ENCODE measurements around the gene RTN1. TPM values are rescaled to one million over a fixed set of nuclear protein-coding genes. Genes with fewer than 3 reads are reported as not detected.

The RTN1 gene
- total RNA-seq, 2 experiments from 2014 or later, result not detected

DNA sequence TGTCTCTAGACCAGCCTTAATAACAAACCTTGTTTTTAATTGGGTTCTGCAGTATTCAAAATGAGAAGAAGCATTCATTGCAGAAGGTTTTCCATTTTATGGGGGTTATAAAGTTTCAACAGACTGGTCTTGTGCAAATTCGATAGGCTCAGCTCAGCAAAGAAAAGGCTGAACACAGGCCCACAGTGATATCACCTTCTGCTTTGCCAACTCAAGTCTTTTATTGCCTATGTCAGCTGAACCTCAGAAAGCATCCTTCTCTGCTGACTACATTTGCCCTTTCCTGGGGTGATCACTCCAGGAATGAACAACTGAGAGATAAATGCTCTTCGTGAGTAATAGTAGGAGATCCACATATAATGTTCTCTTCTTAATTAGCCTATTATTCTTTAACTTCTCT lies 159.5 kb downstream of the RTN1 start:
- Histone ChIP-seq H3K79me2 (ENCODE audit: insufficient read depth, low read depth, low read length) (no peaks in the 10 kb centered on the region), H4K20me1 (ENCODE audit: insufficient read depth, low read length) (no peaks in the 10 kb centered on the region), H3K27ac (ENCODE audit: low read depth, low read length, poor library complexity, severe bottlenecking) (no peak overlapping the region), H3K4me2 (ENCODE audit: low read length) (no peak overlapping the region), H3K9me3 (ENCODE audit: low read length) (no peaks in the 10 kb centered on the region), H3K4me1 (ENCODE audit: insufficient read depth, low read length, poor library complexity, severe bottlenecking) (no peaks in the 10 kb centered on the region), H3K9me2 (ENCODE audit: insufficient read depth, low read length) (no peaks in the 10 kb centered on the region), H3K4me3 (ENCODE audit: low read depth, low read length, poor library complexity, severe bottlenecking) (no peak overlapping the region), H2AFZ (ENCODE audit: low read length) (no peak overlapping the region), H3K36me3 (ENCODE audit: insufficient read depth, low read length) (no peaks in the 10 kb centered on the region)
- no TSS peak for BruUV-seq (replicated peaks)
- DNase-seq (ENCODE audit: low spot score), result no peak
- POLR2A ChIA-PET, result no interaction called here
- intact Hi-C loops (cut with micrococcal nuclease; ENCODE audit: unreplicated experiment), result no loop called here
- TF ChIP-seq, protein P1, sequence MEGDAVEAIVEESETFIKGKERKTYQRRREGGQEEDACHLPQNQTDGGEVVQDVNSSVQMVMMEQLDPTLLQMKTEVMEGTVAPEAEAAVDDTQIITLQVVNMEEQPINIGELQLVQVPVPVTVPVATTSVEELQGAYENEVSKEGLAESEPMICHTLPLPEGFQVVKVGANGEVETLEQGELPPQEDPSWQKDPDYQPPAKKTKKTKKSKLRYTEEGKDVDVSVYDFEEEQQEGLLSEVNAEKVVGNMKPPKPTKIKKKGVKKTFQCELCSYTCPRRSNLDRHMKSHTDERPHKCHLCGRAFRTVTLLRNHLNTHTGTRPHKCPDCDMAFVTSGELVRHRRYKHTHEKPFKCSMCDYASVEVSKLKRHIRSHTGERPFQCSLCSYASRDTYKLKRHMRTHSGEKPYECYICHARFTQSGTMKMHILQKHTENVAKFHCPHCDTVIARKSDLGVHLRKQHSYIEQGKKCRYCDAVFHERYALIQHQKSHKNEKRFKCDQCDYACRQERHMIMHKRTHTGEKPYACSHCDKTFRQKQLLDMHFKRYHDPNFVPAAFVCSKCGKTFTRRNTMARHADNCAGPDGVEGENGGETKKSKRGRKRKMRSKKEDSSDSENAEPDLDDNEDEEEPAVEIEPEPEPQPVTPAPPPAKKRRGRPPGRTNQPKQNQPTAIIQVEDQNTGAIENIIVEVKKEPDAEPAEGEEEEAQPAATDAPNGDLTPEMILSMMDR (conservative IDR thresholded peaks at IDR 0.05; ENCODE audit: low read length), result no peak
- no peak for TF ChIP-seq EZH2phosphoT487 (IDR thresholded peaks at IDR 0.05; ENCODE audit: borderline replicate concordance, low read depth, low read length)
- CTCF ChIA-PET (ENCODE audit: unreplicated experiment), result no interaction called here

DNA sequence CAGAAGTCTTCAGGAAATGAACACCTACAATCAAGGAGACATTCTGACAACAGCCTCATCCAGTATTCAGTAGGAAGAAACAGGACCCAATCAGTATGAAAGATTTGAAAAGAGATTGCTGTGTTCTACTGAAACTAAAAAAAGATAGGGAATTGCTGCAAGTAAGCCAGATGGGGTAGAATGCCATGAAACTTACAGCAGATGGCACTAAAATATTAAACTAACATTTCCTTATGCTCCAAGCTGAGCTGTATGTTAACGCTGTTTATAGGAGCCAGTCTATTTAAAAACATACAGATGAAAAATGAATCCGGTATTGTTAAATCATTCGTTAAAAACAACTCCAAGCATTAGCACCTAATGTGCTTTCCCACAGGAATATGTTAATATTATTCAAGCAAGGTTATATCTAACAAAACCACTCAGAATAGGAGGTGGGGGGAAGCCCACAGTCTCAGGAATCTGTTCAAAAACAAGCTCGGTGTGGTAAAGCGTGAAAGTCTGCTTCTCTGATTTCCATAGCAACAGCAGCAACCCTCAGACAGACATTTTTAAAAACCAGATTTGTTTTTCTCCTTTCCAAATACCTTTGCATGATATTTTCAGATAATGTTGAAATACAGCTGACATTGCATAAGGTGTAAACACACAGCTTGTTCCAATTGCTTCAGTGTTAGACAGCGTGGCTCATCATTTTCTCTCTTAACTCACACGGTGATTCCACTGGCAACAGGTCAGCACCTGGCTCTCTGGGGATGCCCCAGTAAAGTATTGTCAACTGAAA lies 162.6 kb downstream of the RTN1 start:
- H3K27ac ChIP-seq (ENCODE audit: low read depth, low read length, poor library complexity, severe bottlenecking), result no peak overlapping the region
- no peaks in the 10 kb centered on the region for H3K4me1 ChIP-seq (ENCODE audit: insufficient read depth, low read length, poor library complexity, severe bottlenecking)
- no peak for TF ChIP-seq EZH2phosphoT487 (IDR thresholded peaks at IDR 0.05; ENCODE audit: borderline replicate concordance, low read depth, low read length)
- TF ChIP-seq, protein P1 (conservative IDR thresholded peaks at IDR 0.05; ENCODE audit: low read length), result no peak
- no peak overlapping the region for H3K4me2 ChIP-seq (ENCODE audit: low read length)
- no TSS peak for BruUV-seq (replicated peaks)
- H3K79me2 ChIP-seq (ENCODE audit: insufficient read depth, low read depth, low read length), result no peaks in the 10 kb centered on the region
- no peak for DNase-seq (ENCODE audit: low spot score)
- no peaks in the 10 kb centered on the region for H3K9me3 ChIP-seq (ENCODE audit: low read length)
- H3K9me2 ChIP-seq (ENCODE audit: insufficient read depth, low read length), result no peaks in the 10 kb centered on the region
- POLR2A ChIA-PET, result no interaction called here
- CTCF ChIA-PET (ENCODE audit: unreplicated experiment), result no interaction called here
- H3K4me3 ChIP-seq (ENCODE audit: low read depth, low read length, poor library complexity, severe bottlenecking), result no peak overlapping the region
- H2AFZ ChIP-seq (ENCODE audit: low read length), result no peak overlapping the region
- no peaks in the 10 kb centered on the region for H4K20me1 ChIP-seq (ENCODE audit: insufficient read depth, low read length)
- intact Hi-C loops (cut with micrococcal nuclease; ENCODE audit: unreplicated experiment), result no loop called here
- no peaks in the 10 kb centered on the region for H3K36me3 ChIP-seq (ENCODE audit: insufficient read depth, low read length)

DNA sequence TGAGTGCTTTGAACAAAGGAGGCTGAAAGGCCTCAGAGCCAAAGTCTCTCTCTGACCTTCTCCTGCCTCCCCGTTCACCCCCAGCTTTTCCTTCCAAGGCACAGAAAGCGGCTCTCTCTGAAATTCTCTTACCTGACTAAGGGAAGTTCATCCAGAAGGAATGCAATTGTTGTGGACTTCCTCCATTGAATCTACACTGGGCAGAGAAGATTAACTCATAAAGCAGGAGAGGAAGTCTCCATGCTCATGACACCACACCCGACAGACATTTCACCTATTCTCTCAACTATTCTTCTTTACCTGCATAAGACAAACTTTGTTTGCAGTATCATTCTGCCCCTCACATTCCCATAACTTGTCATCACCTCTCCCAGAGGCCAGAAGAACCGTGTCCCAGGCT lies 164.7 kb downstream of the RTN1 start:
- ChIA-PET CTCF (ENCODE audit: unreplicated experiment) (no interaction called here), POLR2A (no interaction called here)
- H3K79me2 ChIP-seq (ENCODE audit: insufficient read depth, low read depth, low read length), result no peaks in the 10 kb centered on the region
- no peaks in the 10 kb centered on the region for H3K4me1 ChIP-seq (ENCODE audit: insufficient read depth, low read length, poor library complexity, severe bottlenecking)
- intact Hi-C loops (cut with micrococcal nuclease; ENCODE audit: unreplicated experiment), result no loop called here
- TF ChIP-seq EZH2phosphoT487 (IDR thresholded peaks at IDR 0.05; ENCODE audit: borderline replicate concordance, low read depth, low read length), result no peak
- TF ChIP-seq, protein P1 (conservative IDR thresholded peaks at IDR 0.05; ENCODE audit: low read length), result no peak
- H4K20me1 ChIP-seq (ENCODE audit: insufficient read depth, low read length), result no peaks in the 10 kb centered on the region
- no peak overlapping the region for H2AFZ ChIP-seq (ENCODE audit: low read length)
- no peak overlapping the region for H3K27ac ChIP-seq (ENCODE audit: low read depth, low read length, poor library complexity, severe bottlenecking)
- no TSS peak for BruUV-seq (replicated peaks)
- H3K4me3 ChIP-seq (ENCODE audit: low read depth, low read length, poor library complexity, severe bottlenecking), result no peak overlapping the region
- no peaks in the 10 kb centered on the region for H3K9me3 ChIP-seq (ENCODE audit: low read length)
- no peak overlapping the region for H3K4me2 ChIP-seq (ENCODE audit: low read length)
- no peaks in the 10 kb centered on the region for H3K36me3 ChIP-seq (ENCODE audit: insufficient read depth, low read length)
- no peaks in the 10 kb centered on the region for H3K9me2 ChIP-seq (ENCODE audit: insufficient read depth, low read length)
- no peak for DNase-seq (ENCODE audit: low spot score)
